Measurements from ENCODE around the gene MCCC2.
A peak's percentile ranks its signal among the peaks of the same experiment; 100 is the strongest.
"Not testable (repeated sequence)": the region's sequence is repeated elsewhere in the genome, so short reads cannot be mapped to it uniquely, and the experiment has no call there.

The MCCC2 gene

GRCh38 chr5:71597001-71597400, 9.9 kb downstream of the MCCC2 start:
- Histone ChIP-seq H3K36me3 (ENCODE audit: control insufficient read depth in 2 of 2, insufficient read depth in 2 of 2, low read length in 2 of 2) (peaks cover 30 to 36% of the 10 kb centered on the region in 2 donors), H3K9ac (ENCODE audit: low read depth in 1 of 2, low read length in 2 of 2) (no peak overlapping the region), H3K9me3 (ENCODE audit: control insufficient read depth in 2 of 2, low read length in 2 of 2) (no peaks in the 10 kb centered on the region), H3K4me1 (ENCODE audit: control insufficient read depth in 2 of 2, insufficient read depth in 2 of 2, low read length in 2 of 2) (peaks cover 2 to 12% of the 10 kb centered on the region in 2 donors), H3K4me3 (ENCODE audit: low read length in 2 of 2) (no peak overlapping the region), H3K27me3 (ENCODE audit: control insufficient read depth in 2 of 2, insufficient read depth in 2 of 2, low read length in 2 of 2) (no peaks in the 10 kb centered on the region), H3K27ac (ENCODE audit: low read depth in 2 of 2, low read length in 2 of 2) (no peak overlapping the region)

- Histone ChIP-seq H3K27me3 (ENCODE audit: control insufficient read depth in 2 of 2, insufficient read depth in 2 of 2, low read length in 2 of 2) (no peaks in the 10 kb centered on the region), H3K9me3 (ENCODE audit: control insufficient read depth in 2 of 2, low read length in 2 of 2) (no peaks in the 10 kb centered on the region), H3K36me3 (ENCODE audit: control insufficient read depth in 2 of 2, insufficient read depth in 2 of 2, low read length in 2 of 2) (peaks cover 40 to 47% of the 10 kb centered on the region in 2 donors), H3K27ac (ENCODE audit: low read depth in 2 of 2, low read length in 2 of 2) (peak overlapping the region in 1 of 2 donors; percentile 41), H3K4me3 (ENCODE audit: low read length in 2 of 2) (no peak overlapping the region), H3K4me1 (ENCODE audit: control insufficient read depth in 2 of 2, insufficient read depth in 2 of 2, low read length in 2 of 2) (peaks cover 2 to 12% of the 10 kb centered on the region in 2 donors), H3K9ac (ENCODE audit: low read depth in 1 of 2, low read length in 2 of 2) (no peak overlapping the region)
These were observed 13.6 kb downstream of the MCCC2 start for GRCh38 chr5:71600783-71601182.

DNA sequence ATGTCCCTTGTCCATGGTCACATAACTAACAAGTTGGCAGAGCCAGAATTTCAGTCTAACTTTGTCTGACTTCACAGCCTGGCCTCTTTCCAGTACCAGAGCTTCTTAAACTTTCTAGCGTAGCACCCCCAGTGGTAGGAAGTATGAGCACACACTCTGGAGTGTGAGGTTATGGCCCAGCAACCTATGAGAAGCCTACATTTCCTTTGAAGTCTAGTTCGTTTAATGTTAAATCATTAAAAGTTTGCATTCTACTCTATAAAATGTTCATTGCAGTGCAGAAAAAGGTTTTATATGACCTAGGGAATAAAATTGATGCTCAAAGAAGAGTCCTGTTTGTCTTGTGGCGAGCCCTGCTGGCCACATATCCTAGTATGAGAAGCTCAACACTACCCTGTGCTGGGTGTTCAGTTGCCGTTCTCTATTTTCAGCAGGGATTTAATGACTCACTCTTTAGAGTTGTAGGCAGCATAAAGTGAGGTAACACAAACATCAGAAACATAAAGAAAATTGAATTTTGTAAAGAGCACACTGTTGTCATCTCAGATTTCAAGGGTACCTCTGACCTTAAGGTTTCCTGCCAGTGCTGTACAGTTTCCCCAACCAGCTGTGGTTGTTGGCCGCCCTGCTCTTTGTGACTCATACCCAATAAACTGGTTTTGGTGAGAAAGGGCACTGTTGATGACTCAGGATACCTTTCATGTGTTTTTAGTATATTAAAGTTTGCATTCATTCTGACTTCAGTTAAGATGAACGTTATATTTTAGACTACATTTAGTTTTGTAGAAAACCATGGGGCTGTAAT, 14.3 kb downstream of the MCCC2 start:
- no peaks in the 10 kb centered on the region for H3K27me3 ChIP-seq (ENCODE audit: control insufficient read depth in 2 of 2, insufficient read depth in 2 of 2, low read length in 2 of 2)
- peak overlapping the region in 1 of 2 donors; percentile 25 for H3K9ac ChIP-seq (ENCODE audit: low read depth in 1 of 2, low read length in 2 of 2)
- H3K9me3 ChIP-seq (ENCODE audit: control insufficient read depth in 2 of 2, low read length in 2 of 2): no peaks in the 10 kb centered on the region
- H3K36me3 ChIP-seq (ENCODE audit: control insufficient read depth in 2 of 2, insufficient read depth in 2 of 2, low read length in 2 of 2): peaks cover 35 to 44% of the 10 kb centered on the region in 2 donors
- H3K4me1 ChIP-seq (ENCODE audit: control insufficient read depth in 2 of 2, insufficient read depth in 2 of 2, low read length in 2 of 2): peaks cover 2 to 12% of the 10 kb centered on the region in 2 donors
- H3K4me3 ChIP-seq (ENCODE audit: low read length in 2 of 2): no peak overlapping the region
- peak overlapping the region in 1 of 2 donors; percentile 71 for H3K27ac ChIP-seq (ENCODE audit: low read depth in 2 of 2, low read length in 2 of 2)

DNA sequence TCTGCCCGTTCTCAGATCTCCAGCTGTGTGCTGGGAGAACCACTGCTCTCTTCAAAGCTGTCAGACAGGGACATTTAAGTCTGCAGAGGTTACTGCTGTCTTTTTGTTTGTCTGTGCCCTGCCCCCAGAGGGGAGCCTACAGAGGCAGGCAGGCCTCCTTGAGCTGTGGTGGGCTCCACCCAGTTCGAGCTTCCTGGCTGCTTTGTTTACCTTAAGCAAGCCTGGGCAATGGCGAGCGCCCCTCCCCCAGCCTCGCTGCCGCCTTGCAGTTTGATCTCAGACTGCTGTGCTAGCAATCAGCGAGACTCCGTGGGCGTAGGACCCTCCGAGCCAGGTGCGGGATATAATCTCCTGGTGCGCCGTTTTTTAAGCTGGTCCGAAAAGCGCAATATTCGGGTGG, 22.8 kb downstream of the MCCC2 start:
- H3K27ac ChIP-seq (ENCODE audit: low read depth in 2 of 2, low read length in 2 of 2); H3K9me3 ChIP-seq (ENCODE audit: control insufficient read depth in 2 of 2, low read length in 2 of 2); H3K4me1 ChIP-seq (ENCODE audit: control insufficient read depth in 2 of 2, insufficient read depth in 2 of 2, low read length in 2 of 2); H3K4me3 ChIP-seq (ENCODE audit: low read length in 2 of 2); H3K27me3 ChIP-seq (ENCODE audit: control insufficient read depth in 2 of 2, insufficient read depth in 2 of 2, low read length in 2 of 2); H3K9ac ChIP-seq (ENCODE audit: low read depth in 1 of 2, low read length in 2 of 2); H3K36me3 ChIP-seq (ENCODE audit: control insufficient read depth in 2 of 2, insufficient read depth in 2 of 2, low read length in 2 of 2): not testable (repeated sequence)

GRCh38 chr5:71615809-71616208, 28.7 kb downstream of the MCCC2 start:
- Histone ChIP-seq H3K36me3 (ENCODE audit: control insufficient read depth in 2 of 2, insufficient read depth in 2 of 2, low read length in 2 of 2) (peaks cover 7 to 22% of the 10 kb centered on the region in 2 donors), H3K27me3 (ENCODE audit: control insufficient read depth in 2 of 2, insufficient read depth in 2 of 2, low read length in 2 of 2) (no peaks in the 10 kb centered on the region), H3K27ac (ENCODE audit: low read depth in 2 of 2, low read length in 2 of 2) (no peak overlapping the region), H3K9ac (ENCODE audit: low read depth in 1 of 2, low read length in 2 of 2) (no peak overlapping the region), H3K4me1 (ENCODE audit: control insufficient read depth in 2 of 2, insufficient read depth in 2 of 2, low read length in 2 of 2) (no peaks in the 10 kb centered on the region), H3K4me3 (ENCODE audit: low read length in 2 of 2) (no peak overlapping the region), H3K9me3 (ENCODE audit: control insufficient read depth in 2 of 2, low read length in 2 of 2) (no peaks in the 10 kb centered on the region)

DNA sequence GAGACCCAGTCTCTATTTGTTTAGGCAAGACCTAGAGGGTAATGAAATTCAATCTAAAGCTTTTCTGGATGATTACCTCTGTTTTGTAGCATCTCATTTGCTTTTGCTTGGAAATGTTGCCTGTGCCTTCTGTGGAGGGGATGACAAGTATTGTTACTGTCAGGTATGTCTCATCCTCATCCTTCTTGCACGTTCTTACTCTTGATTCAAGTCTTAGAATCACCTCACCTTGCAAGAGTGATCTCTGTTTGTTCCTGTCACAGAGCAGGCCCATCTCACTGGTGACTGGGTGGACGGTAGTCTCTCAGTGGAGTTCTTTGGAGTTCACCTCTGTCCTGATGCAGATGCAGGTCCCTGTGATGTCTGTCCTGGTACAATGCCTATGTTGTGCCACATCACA, 33.5 kb downstream of the MCCC2 start:
- Histone ChIP-seq H3K4me3 (ENCODE audit: low read length in 2 of 2) (no peak overlapping the region), H3K27me3 (ENCODE audit: control insufficient read depth in 2 of 2, insufficient read depth in 2 of 2, low read length in 2 of 2) (no peaks in the 10 kb centered on the region), H3K27ac (ENCODE audit: low read depth in 2 of 2, low read length in 2 of 2) (no peak overlapping the region), H3K9me3 (ENCODE audit: control insufficient read depth in 2 of 2, low read length in 2 of 2) (no peaks in the 10 kb centered on the region), H3K36me3 (ENCODE audit: control insufficient read depth in 2 of 2, insufficient read depth in 2 of 2, low read length in 2 of 2) (peaks cover 7 to 23% of the 10 kb centered on the region in 2 donors), H3K9ac (ENCODE audit: low read depth in 1 of 2, low read length in 2 of 2) (no peak overlapping the region), H3K4me1 (ENCODE audit: control insufficient read depth in 2 of 2, insufficient read depth in 2 of 2, low read length in 2 of 2) (no peaks in the 10 kb centered on the region)

- H3K27ac ChIP-seq (ENCODE audit: low read depth in 2 of 2, low read length in 2 of 2): no peak overlapping the region
- no peaks in the 10 kb centered on the region for H3K9me3 ChIP-seq (ENCODE audit: control insufficient read depth in 2 of 2, low read length in 2 of 2)
- H3K9ac ChIP-seq (ENCODE audit: low read depth in 1 of 2, low read length in 2 of 2): no peak overlapping the region
- no peaks in the 10 kb centered on the region for H3K27me3 ChIP-seq (ENCODE audit: control insufficient read depth in 2 of 2, insufficient read depth in 2 of 2, low read length in 2 of 2)
- peaks cover 3 to 21% of the 10 kb centered on the region in 2 donors for H3K36me3 ChIP-seq (ENCODE audit: control insufficient read depth in 2 of 2, insufficient read depth in 2 of 2, low read length in 2 of 2)
- no peak overlapping the region for H3K4me3 ChIP-seq (ENCODE audit: low read length in 2 of 2)
- H3K4me1 ChIP-seq (ENCODE audit: control insufficient read depth in 2 of 2, insufficient read depth in 2 of 2, low read length in 2 of 2): no peaks in the 10 kb centered on the region
These were observed 34.1 kb downstream of the MCCC2 start for GRCh38 chr5:71621268-71621667.

DNA sequence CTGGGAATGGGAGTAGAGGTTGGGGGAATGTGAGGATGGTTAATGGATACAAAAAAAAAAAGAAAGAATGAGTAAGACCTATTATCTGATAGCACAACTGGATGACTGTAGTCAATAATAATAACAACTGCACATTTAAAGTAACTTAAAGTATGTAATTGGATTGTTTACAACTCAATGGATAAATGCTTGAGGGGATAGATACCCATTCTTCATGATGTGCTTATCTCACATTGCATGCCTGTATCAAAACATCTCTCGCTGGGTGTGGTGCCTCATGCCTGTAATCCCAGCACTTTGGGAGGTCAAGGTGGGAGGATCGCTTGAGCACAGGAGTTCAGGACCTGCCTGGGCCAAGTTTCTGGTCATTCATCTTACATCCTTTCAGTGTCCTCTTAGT, 34.6 kb downstream of the MCCC2 start:
- no peak overlapping the region for H3K4me3 ChIP-seq (ENCODE audit: low read length in 2 of 2)
- H3K27me3 ChIP-seq (ENCODE audit: control insufficient read depth in 2 of 2, insufficient read depth in 2 of 2, low read length in 2 of 2): no peaks in the 10 kb centered on the region
- H3K36me3 ChIP-seq (ENCODE audit: control insufficient read depth in 2 of 2, insufficient read depth in 2 of 2, low read length in 2 of 2): peaks cover 3 to 18% of the 10 kb centered on the region in 2 donors
- no peak overlapping the region for H3K9ac ChIP-seq (ENCODE audit: low read depth in 1 of 2, low read length in 2 of 2)
- no peaks in the 10 kb centered on the region for H3K9me3 ChIP-seq (ENCODE audit: control insufficient read depth in 2 of 2, low read length in 2 of 2)
- H3K4me1 ChIP-seq (ENCODE audit: control insufficient read depth in 2 of 2, insufficient read depth in 2 of 2, low read length in 2 of 2): no peaks in the 10 kb centered on the region
- H3K27ac ChIP-seq (ENCODE audit: low read depth in 2 of 2, low read length in 2 of 2): no peak overlapping the region

GRCh38 chr5:71623221-71623794, 36.2 kb downstream of the MCCC2 start:
- H3K9me3 ChIP-seq (ENCODE audit: control insufficient read depth in 2 of 2, low read length in 2 of 2): no peaks in the 10 kb centered on the region
- H3K4me1 ChIP-seq (ENCODE audit: control insufficient read depth in 2 of 2, insufficient read depth in 2 of 2, low read length in 2 of 2): no peaks in the 10 kb centered on the region
- no peak overlapping the region for H3K9ac ChIP-seq (ENCODE audit: low read depth in 1 of 2, low read length in 2 of 2)
- peaks cover 0 to 12% of the 10 kb centered on the region in 2 donors for H3K36me3 ChIP-seq (ENCODE audit: control insufficient read depth in 2 of 2, insufficient read depth in 2 of 2, low read length in 2 of 2)
- H3K4me3 ChIP-seq (ENCODE audit: low read length in 2 of 2): no peak overlapping the region
- H3K27ac ChIP-seq (ENCODE audit: low read depth in 2 of 2, low read length in 2 of 2): no peak overlapping the region
- no peaks in the 10 kb centered on the region for H3K27me3 ChIP-seq (ENCODE audit: control insufficient read depth in 2 of 2, insufficient read depth in 2 of 2, low read length in 2 of 2)

GRCh38 chr5:71629950-71630349, 42.8 kb downstream of the MCCC2 start:
- Histone ChIP-seq H3K27me3 (ENCODE audit: control insufficient read depth in 2 of 2, insufficient read depth in 2 of 2, low read length in 2 of 2) (no peaks in the 10 kb centered on the region), H3K36me3 (ENCODE audit: control insufficient read depth in 2 of 2, insufficient read depth in 2 of 2, low read length in 2 of 2) (peaks cover 4 to 11% of the 10 kb centered on the region in 2 donors), H3K9me3 (ENCODE audit: control insufficient read depth in 2 of 2, low read length in 2 of 2) (no peaks in the 10 kb centered on the region), H3K4me3 (ENCODE audit: low read length in 2 of 2) (no peak overlapping the region), H3K9ac (ENCODE audit: low read depth in 1 of 2, low read length in 2 of 2) (no peak overlapping the region), H3K4me1 (ENCODE audit: control insufficient read depth in 2 of 2, insufficient read depth in 2 of 2, low read length in 2 of 2) (no peaks in the 10 kb centered on the region), H3K27ac (ENCODE audit: low read depth in 2 of 2, low read length in 2 of 2) (no peak overlapping the region)
